Lung (tissue), 12 donors: ENCODE measurements around the gene NACC2. TPM values are rescaled to one million over a fixed set of nuclear protein-coding genes. Genes with fewer than 3 reads are reported as not detected.
A peak's percentile ranks its signal among the peaks of the same experiment; 100 is the strongest.

Source experiments
- ATAC-seq: fragments of 200-7000 bp; cut with Tn5 transposase; one replicate; pipeline ENCODE4 v1.9.1; 2020; ENCODE audit warnings: moderate number of reproducible peaks; ENCODE audit not compliant: insufficient read depth, low FRiP score
- DNase-seq, 3 donors: peaks; one replicate each; pipeline ENCODE4 v3.0.0-alpha.2; 2013 to 2017
- H3K27ac ChIP-seq, 2 donors: one replicate each; pipeline ENCODE4 v1.5.1; 2013; ENCODE audit warnings: mild to moderate bottlenecking in 2 of 2, moderate library complexity in 2 of 2, control low read depth in 1 of 2, inconsistent platforms in 1 of 2, low read depth in 1 of 2, low read length in 1 of 2
- H3K27me3 ChIP-seq, 3 donors: one replicate each; pipeline ENCODE4 v1.5.1; 2013; ENCODE audit warnings: low read length in 2 of 3; ENCODE audit not compliant: control insufficient read depth in 3 of 3, insufficient read depth in 3 of 3
- H3K36me3 ChIP-seq, 4 donors: one replicate each; pipeline ENCODE4 v1.5.1; 2013; ENCODE audit warnings: low read length in 4 of 4, mild to moderate bottlenecking in 1 of 4, moderate library complexity in 1 of 4; ENCODE audit not compliant: control insufficient read depth in 4 of 4, insufficient read depth in 4 of 4
- H3K4me1 ChIP-seq, 5 donors: one replicate each; pipeline ENCODE4 v1.5.1; 2013; ENCODE audit warnings: low read length in 5 of 5, mild to moderate bottlenecking in 2 of 5, moderate library complexity in 1 of 5; ENCODE audit not compliant: control insufficient read depth in 5 of 5, insufficient read depth in 5 of 5
- H3K4me3 ChIP-seq: one replicate; pipeline ENCODE4 v1.5.1; 2013; ENCODE audit warnings: mild to moderate bottlenecking, control low read depth, moderate library complexity
- H3K9ac ChIP-seq, 2 donors: one replicate each; pipeline ENCODE4 v1.5.1; 2013; ENCODE audit warnings: low read length in 2 of 2, control low read depth in 1 of 2; ENCODE audit not compliant: insufficient read depth in 1 of 2
- H3K9me3 ChIP-seq, 4 donors: one replicate each; pipeline ENCODE4 v1.5.1; 2013; ENCODE audit warnings: low read length in 3 of 4, mild to moderate bottlenecking in 1 of 4, moderate library complexity in 1 of 4; ENCODE audit not compliant: control insufficient read depth in 4 of 4, insufficient read depth in 3 of 4
- CTCF ChIP-seq: IDR thresholded peaks from 2 replicates; pipeline ENCODE4 v1.5.1; 2012; ENCODE audit warnings: mild to moderate bottlenecking; ENCODE audit errors: control extremely low read depth, extremely low read depth
- WGBS, 2 donors: extraction: QIAGEN DNeasy Blood & Tissue Kit; methylation state at CpG; one replicate each; pipeline ENCODE4 v1.1.7; 2013; 5-methylcytosine and 5-hydroxymethylcytosine counted together
- polyA plus RNA-seq, 2 donors: library from polyadenylated mRNA; stranded (reverse); fragments of 200-250 nt; gene quantifications; one replicate each; pipeline ENCODE4 v1.2.1, GENCODE V29; 2013
- total RNA-seq, 2 donors: library from RNA; depleted of rRNA in 1 of 2; stranded (reverse); fragments of >200 nt in 1 of 2; gene quantifications; one replicate each; pipeline ENCODE4 v1.2.1, GENCODE V29; 2014 to 2021
- donor health status: control.
- donor health status: control.
- donor health status: Bipolar disorder and iron deficiency.
- donor health status: healthy.
- donor health status: DM: yes; HTN: yes; CAD: no.

NACC2 gene
- total and polyA plus RNA-seq, 4 donors, result 5.9 to 32.7 (median 10.5) TPM

- Histone ChIP-seq H3K4me1 (peaks cover 0 to 15% (median 12%) of the 10 kb centered on the region in 5 donors), H3K4me3 (no peak overlapping the region), H3K9ac (no peak overlapping the region), H3K27ac (no peak overlapping the region), H3K27me3 (peaks cover 0 to 10% (median 0%) of the 10 kb centered on the region in 3 donors), H3K36me3 (no peaks in the 10 kb centered on the region), H3K9me3 (no peaks in the 10 kb centered on the region)
- ATAC-seq, result no peak
- WGBS, 2 donors, result 37 to 46% methylated on average over 23 of the region's 23 CpGs
- no peak for TF ChIP-seq CTCF
- peak in 1 of 3 donors; percentile 59 for DNase-seq
Observed at GRCh38 chr9:135973277-135974219, 121.5 kb downstream of the NACC2 start.

GRCh38 chr9:135971892-135972291, 123.2 kb downstream of the NACC2 start:
- 60 to 63% methylated on average over 13 of the region's 13 CpGs for WGBS, 2 donors
- peaks cover 0 to 10% (median 0%) of the 10 kb centered on the region in 3 donors for H3K27me3 ChIP-seq
- H3K36me3 ChIP-seq, result no peaks in the 10 kb centered on the region
- DNase-seq (peak; percentile 54 to 80 (median 75)), ATAC-seq (no peak)
- no peak overlapping the region for H3K27ac ChIP-seq
- no peaks in the 10 kb centered on the region for H3K9me3 ChIP-seq
- H3K4me3 ChIP-seq, result no peak overlapping the region
- no peak for TF ChIP-seq CTCF
- peaks cover 0 to 16% (median 9%) of the 10 kb centered on the region in 5 donors for H3K4me1 ChIP-seq
- H3K9ac ChIP-seq, result no peak overlapping the region

GRCh38 chr9:135971111-135971766, 123.8 kb downstream of the NACC2 start:
- H3K4me3 ChIP-seq, result no peak overlapping the region
- 70 to 77% methylated on average over 18 of the region's 18 CpGs for WGBS, 2 donors
- H3K27me3 ChIP-seq, result peaks cover 0 to 9% (median 0%) of the 10 kb centered on the region in 3 donors
- peaks cover 0 to 15% (median 5%) of the 10 kb centered on the region in 5 donors for H3K4me1 ChIP-seq
- H3K36me3 ChIP-seq, result no peaks in the 10 kb centered on the region
- no peaks in the 10 kb centered on the region for H3K9me3 ChIP-seq
- DNase-seq (no peak), ATAC-seq (no peak)
- TF ChIP-seq CTCF, result no peak
- no peak overlapping the region for H3K9ac ChIP-seq
- no peak overlapping the region for H3K27ac ChIP-seq
